H9 (cell line): Measurements from ENCODE around the gene FADS1. TPM values are rescaled to one million over a fixed set of nuclear protein-coding genes. Genes with fewer than 3 reads are reported as not detected.

Experiments used
- DNase-seq: peaks from one replicate; pipeline ENCODE4 v3.0.0-alpha.2; 2017
- H2AFZ ChIP-seq: one replicate; pipeline ENCODE4 v1.6.1; 2013; ENCODE audit warnings: mild to moderate bottlenecking, low read length, control low read depth, moderate library complexity
- H2AK5ac ChIP-seq: 2 replicates; pipeline ENCODE4 v1.6.1; 2013; ENCODE audit warnings: low read length, control low read depth, mixed read lengths; ENCODE audit not compliant: insufficient read length
- H2BK120ac ChIP-seq: one replicate; pipeline ENCODE4 v1.6.1; 2013; ENCODE audit warnings: low read depth, mild to moderate bottlenecking, low read length, control low read depth, inconsistent platforms; ENCODE audit not compliant: poor library complexity, severe bottlenecking
- H2BK12ac ChIP-seq: 2 replicates; pipeline ENCODE4 v1.6.1; 2013; ENCODE audit warnings: low read length, control low read depth, mixed read lengths, low read depth; ENCODE audit not compliant: insufficient read length
- H2BK15ac ChIP-seq: 2 replicates; pipeline ENCODE4 v1.6.1; 2013; ENCODE audit warnings: low read depth, low read length, control low read depth
- H2BK20ac ChIP-seq: one replicate; pipeline ENCODE4 v1.6.1; 2013; ENCODE audit warnings: low read depth, mild to moderate bottlenecking, low read length, control low read depth, inconsistent platforms; ENCODE audit not compliant: poor library complexity, severe bottlenecking
- H2BK5ac ChIP-seq: 2 replicates; pipeline ENCODE4 v1.6.1; 2013; ENCODE audit warnings: low read length, control low read depth, mixed read lengths; ENCODE audit not compliant: insufficient read length
- H3K14ac ChIP-seq: 2 replicates; pipeline ENCODE4 v1.6.1; 2013; ENCODE audit warnings: low read length, control low read depth; ENCODE audit not compliant: insufficient read depth
- H3K18ac ChIP-seq: 2 replicates; pipeline ENCODE4 v1.6.1; 2013; ENCODE audit warnings: low read depth, mild to moderate bottlenecking, mixed read lengths, low read length, control low read depth; ENCODE audit not compliant: insufficient read length
- H3K23ac ChIP-seq: 2 replicates; pipeline ENCODE4 v1.6.1; 2013; ENCODE audit warnings: low read length, control low read depth, mixed read lengths, low read depth; ENCODE audit not compliant: insufficient read length
- H3K23me2 ChIP-seq: 2 replicates; pipeline ENCODE4 v1.6.1; 2013; ENCODE audit warnings: low read depth, mild to moderate bottlenecking, mixed read lengths, low read length, control low read depth; ENCODE audit not compliant: insufficient read length, poor library complexity, severe bottlenecking
- H3K27ac ChIP-seq: 2 replicates; pipeline ENCODE4 v1.5.1; 2013; ENCODE audit warnings: low read length, control low read depth, mixed read lengths, low read depth; ENCODE audit not compliant: insufficient read length
- H3K27me3 ChIP-seq: 2 replicates; pipeline ENCODE4 v1.6.1; 2013; ENCODE audit warnings: low read length, control low read depth, inconsistent platforms; ENCODE audit not compliant: insufficient read depth
- H3K4ac ChIP-seq: 2 replicates; pipeline ENCODE4 v1.6.1; 2013; ENCODE audit warnings: low read depth, mild to moderate bottlenecking, control low read depth, inconsistent platforms, low read length, moderate library complexity
- H3K4me1 ChIP-seq: 2 replicates; pipeline ENCODE4 v1.6.1; 2013; ENCODE audit warnings: low read length, control low read depth, inconsistent platforms; ENCODE audit not compliant: insufficient read depth
- H3K4me2 ChIP-seq: 2 replicates; pipeline ENCODE4 v1.6.1; 2013; ENCODE audit warnings: low read length, control low read depth, mixed read lengths; ENCODE audit not compliant: insufficient read length, insufficient read depth
- H3K56ac ChIP-seq: 2 replicates; pipeline ENCODE4 v1.6.1; 2013; ENCODE audit warnings: low read depth, mild to moderate bottlenecking, mixed read lengths, low read length, control low read depth; ENCODE audit not compliant: insufficient read length
- H3K79me1 ChIP-seq: 2 replicates; pipeline ENCODE4 v1.6.1; 2013; ENCODE audit warnings: low read depth, mild to moderate bottlenecking, moderate library complexity, low read length, control low read depth, inconsistent platforms; ENCODE audit not compliant: insufficient read depth, poor library complexity, severe bottlenecking
- H3K79me2 ChIP-seq: 2 replicates; pipeline ENCODE4 v1.6.1; 2013; ENCODE audit warnings: low read length, control low read depth, inconsistent platforms; ENCODE audit not compliant: insufficient read depth
- H3K9ac ChIP-seq: 2 replicates; pipeline ENCODE4 v1.6.1; 2013; ENCODE audit warnings: low read length, control low read depth, mixed read lengths; ENCODE audit not compliant: insufficient read length; ENCODE audit errors: extremely low read depth
- H3K9me3 ChIP-seq: one replicate; pipeline ENCODE4 v1.6.1; 2013; ENCODE audit warnings: low read depth, low read length, inconsistent platforms; ENCODE audit not compliant: control insufficient read depth
- H3T11ph ChIP-seq: one replicate; pipeline ENCODE4 v1.6.1; 2013; ENCODE audit warnings: mild to moderate bottlenecking, low read length, control low read depth, inconsistent platforms
- H4K20me1 ChIP-seq: one replicate; pipeline ENCODE4 v1.6.1; 2013; ENCODE audit not compliant: control insufficient read depth, insufficient read length, insufficient read depth
- H4K5ac ChIP-seq: 2 replicates; pipeline ENCODE4 v1.6.1; 2013; ENCODE audit warnings: low read depth, mild to moderate bottlenecking, mixed read lengths, low read length, control low read depth; ENCODE audit not compliant: insufficient read length
- H4K8ac ChIP-seq: replicated peaks from 2 replicates; pipeline ENCODE4 v1.6.1; 2013; ENCODE audit warnings: low read length, control low read depth, mixed read lengths, low read depth; ENCODE audit not compliant: insufficient read length
- H4K91ac ChIP-seq: 2 replicates; pipeline ENCODE4 v1.6.1; 2013; ENCODE audit warnings: low read depth, mild to moderate bottlenecking, moderate library complexity, mixed read lengths, low read length, control low read depth; ENCODE audit not compliant: insufficient read length
- H3K27ac Mint-ChIP-seq, 3 experiments: 2 replicates in 2 of 3; 3 replicates in 1 of 3; pipeline ENCODE4 v1.8.0; 2020 to 2021; ENCODE audit warnings: mixed read lengths in 3 of 3, mild to moderate bottlenecking in 1 of 3, moderate library complexity in 1 of 3
- H3K27me3 Mint-ChIP-seq: 2 replicates; pipeline ENCODE4 v1.8.0; 2021; ENCODE audit warnings: low read depth, mild to moderate bottlenecking, moderate library complexity, mixed read lengths
- H3K36me3 Mint-ChIP-seq, 3 experiments: 2 replicates in 2 of 3; 3 replicates in 1 of 3; pipeline ENCODE4 v1.8.0; 2020 to 2021; ENCODE audit warnings: low read depth in 3 of 3, mixed read lengths in 3 of 3; ENCODE audit not compliant: insufficient read depth in 1 of 3
- H3K4me1 Mint-ChIP-seq, 2 experiments: 2 replicates each; pipeline ENCODE4 v1.8.0; 2020; ENCODE audit warnings: mixed read lengths in 2 of 2
- H3K4me3 Mint-ChIP-seq, 2 experiments: 2 replicates in 1 of 2; 3 replicates in 1 of 2; pipeline ENCODE4 v1.8.0; 2020 to 2021; ENCODE audit warnings: mild to moderate bottlenecking in 2 of 2, mixed read lengths in 2 of 2, moderate library complexity in 1 of 2
- H3K9me3 Mint-ChIP-seq, 2 experiments: 2 replicates in 1 of 2; 3 replicates in 1 of 2; pipeline ENCODE4 v1.8.0; 2020; ENCODE audit warnings: mild to moderate bottlenecking in 2 of 2, mixed read lengths in 2 of 2, moderate library complexity in 1 of 2
- WGBS: extraction: QIAGEN DNeasy Blood & Tissue Kit; methylation state at CpG from one replicate; pipeline ENCODE4 v1.1.7; 2013; ENCODE audit warnings: missing lambda C conversion rate, low lambda C conversion rate, mixed read lengths; ENCODE audit not compliant: insufficient read length; ENCODE audit errors: extremely low coverage; 5-methylcytosine and 5-hydroxymethylcytosine counted together
- total RNA-seq: library from RNA; stranded (reverse); gene quantifications from 2 replicates; pipeline ENCODE4 v1.2.1, GENCODE V29; 2021
- TF ChIP-seq, protein P1 (sequence below): fragments of 200-600 bp; sonication (generic); conservative IDR thresholded peaks from 3 replicates; pipeline ENCODE4 v1.8.0; 2021; ENCODE audit warnings: antibody characterized with exemption, mild to moderate bottlenecking

The FADS1 gene
- total RNA-seq, 1 experiment from 2014 or later, result 125 TPM

DNA sequence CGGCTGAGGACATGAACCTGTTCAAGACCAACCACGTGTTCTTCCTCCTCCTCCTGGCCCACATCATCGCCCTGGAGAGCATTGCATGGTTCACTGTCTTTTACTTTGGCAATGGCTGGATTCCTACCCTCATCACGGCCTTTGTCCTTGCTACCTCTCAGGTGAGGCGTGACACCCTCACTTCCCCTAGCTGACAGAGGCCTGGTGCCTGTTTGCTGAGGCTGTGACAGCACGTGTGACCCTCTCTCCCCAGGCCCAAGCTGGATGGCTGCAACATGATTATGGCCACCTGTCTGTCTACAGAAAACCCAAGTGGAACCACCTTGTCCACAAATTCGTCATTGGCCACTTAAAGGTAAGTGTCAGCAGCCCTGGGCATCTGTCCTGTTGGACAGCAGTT lies 23.6 kb upstream of the FADS1 start:
- no CpG with 5 or more reads among the region's 7 CpGs for WGBS
- H2BK5ac ChIP-seq, result no peak overlapping the region
- no peaks in the 10 kb centered on the region; the same call in 1 of the 2 replicates for H3K79me2 ChIP-seq
- H3K56ac ChIP-seq, result no peak overlapping the region
- H3T11ph ChIP-seq, result no peak overlapping the region
- H3K79me1 ChIP-seq, result peaks cover 2% of the 10 kb centered on the region
- no peak overlapping the region for H2BK12ac ChIP-seq
- peaks cover 6 to 11% of the 10 kb centered on the region in 2 experiments for H3K4me1 Mint-ChIP-seq
- H3K4me3 Mint-ChIP-seq, result no peak overlapping the region
- H4K20me1 ChIP-seq, result peaks cover 3% of the 10 kb centered on the region
- H3K36me3 Mint-ChIP-seq, result peaks cover 58 to 85% (median 84%) of the 10 kb centered on the region in 3 experiments
- TF ChIP-seq, protein P1, sequence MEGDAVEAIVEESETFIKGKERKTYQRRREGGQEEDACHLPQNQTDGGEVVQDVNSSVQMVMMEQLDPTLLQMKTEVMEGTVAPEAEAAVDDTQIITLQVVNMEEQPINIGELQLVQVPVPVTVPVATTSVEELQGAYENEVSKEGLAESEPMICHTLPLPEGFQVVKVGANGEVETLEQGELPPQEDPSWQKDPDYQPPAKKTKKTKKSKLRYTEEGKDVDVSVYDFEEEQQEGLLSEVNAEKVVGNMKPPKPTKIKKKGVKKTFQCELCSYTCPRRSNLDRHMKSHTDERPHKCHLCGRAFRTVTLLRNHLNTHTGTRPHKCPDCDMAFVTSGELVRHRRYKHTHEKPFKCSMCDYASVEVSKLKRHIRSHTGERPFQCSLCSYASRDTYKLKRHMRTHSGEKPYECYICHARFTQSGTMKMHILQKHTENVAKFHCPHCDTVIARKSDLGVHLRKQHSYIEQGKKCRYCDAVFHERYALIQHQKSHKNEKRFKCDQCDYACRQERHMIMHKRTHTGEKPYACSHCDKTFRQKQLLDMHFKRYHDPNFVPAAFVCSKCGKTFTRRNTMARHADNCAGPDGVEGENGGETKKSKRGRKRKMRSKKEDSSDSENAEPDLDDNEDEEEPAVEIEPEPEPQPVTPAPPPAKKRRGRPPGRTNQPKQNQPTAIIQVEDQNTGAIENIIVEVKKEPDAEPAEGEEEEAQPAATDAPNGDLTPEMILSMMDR, result no peak
- no peak overlapping the region for H2AK5ac ChIP-seq
- H3K14ac ChIP-seq, result no peak overlapping the region
- H3K4ac ChIP-seq, result no peak overlapping the region
- no peak overlapping the region for H4K5ac ChIP-seq
- H2BK120ac ChIP-seq, result no peak overlapping the region
- H3K4me1 ChIP-seq, result no peaks in the 10 kb centered on the region
- H2AFZ ChIP-seq, result no peak overlapping the region
- no peak overlapping the region for H2BK20ac ChIP-seq
- H3K4me2 ChIP-seq, result no peak overlapping the region
- H3K9me3 Mint-ChIP-seq, result no peaks in the 10 kb centered on the region
- no peak overlapping the region for H3K27ac Mint-ChIP-seq
- H2BK15ac ChIP-seq, result no peak overlapping the region
- H3K9ac ChIP-seq, result no peak overlapping the region
- no peak overlapping the region for H4K91ac ChIP-seq
- no peak overlapping the region for H4K8ac ChIP-seq
- no peaks in the 10 kb centered on the region for H3K23me2 ChIP-seq
- no peak for DNase-seq
- no peak overlapping the region for H3K27ac ChIP-seq
- no peak overlapping the region for H3K23ac ChIP-seq
- H3K18ac ChIP-seq, result no peak overlapping the region
- no peaks in the 10 kb centered on the region for H3K9me3 ChIP-seq
- no peaks in the 10 kb centered on the region for H3K27me3 ChIP-seq
- H3K27me3 Mint-ChIP-seq, result no peaks in the 10 kb centered on the region
